ENCODE measurements around the gene TESMIN.

TESMIN gene

GRCh38 chr11:68759991-68760390 is 8.7 kb upstream of the TESMIN start:
- no peak for DNase-seq

GRCh38 chr11:68757711-68758110 is 6.4 kb upstream of the TESMIN start:
- no peak for DNase-seq

GRCh38 chr11:68756171-68756766 is 4.9 kb upstream of the TESMIN start:
- no peak for DNase-seq

- DNase-seq = no peak
Measured at GRCh38 chr11:68753300-68753699, 2.0 kb upstream of the TESMIN start.

GRCh38 chr11:68751004-68751325 is 355 bp downstream of the TESMIN start:
- no peak for DNase-seq

- DNase-seq = no peak
Measured at GRCh38 chr11:68750195-68751003, 921 bp downstream of the TESMIN start.

GRCh38 chr11:68749229-68750123 is 1.8 kb downstream of the TESMIN start:
- no peak for DNase-seq

- DNase-seq = no peak
Measured at GRCh38 chr11:68748061-68748460, 3.3 kb downstream of the TESMIN start.

- no peak for DNase-seq
Measured at GRCh38 chr11:68743539-68743938, 7.8 kb downstream of the TESMIN start.

GRCh38 chr11:68741463-68741862 is 9.9 kb downstream of the TESMIN start:
- DNase-seq = no peak

- DNase-seq = peak; percentile 64
Measured at GRCh38 chr11:68735646-68736045, 15.7 kb downstream of the TESMIN start.

GRCh38 chr11:68735125-68735524 is 16.2 kb downstream of the TESMIN start:
- peak; percentile 17 for DNase-seq

GRCh38 chr11:68734111-68734510 is 17.2 kb downstream of the TESMIN start:
- DNase-seq = peak; percentile 76

GRCh38 chr11:68727783-68728182 is 23.5 kb downstream of the TESMIN start:
- DNase-seq = no peak

GRCh38 chr11:68724293-68724692 is 27.0 kb downstream of the TESMIN start:
- DNase-seq = peak; percentile 52

GRCh38 chr11:68722143-68722542 is 29.2 kb downstream of the TESMIN start:
- no peak for DNase-seq

GRCh38 chr11:68721075-68721474 is 30.2 kb downstream of the TESMIN start:
- DNase-seq = no peak

GRCh38 chr11:68715456-68716122 is 35.7 kb downstream of the TESMIN start:
- no peak for DNase-seq

- no peak for DNase-seq
Measured at GRCh38 chr11:68714060-68714856, 37.1 kb downstream of the TESMIN start.

GRCh38 chr11:68711114-68711513 is 40.2 kb downstream of the TESMIN start:
- DNase-seq = no peak

- DNase-seq = no peak
Measured at GRCh38 chr11:68710409-68710808, 40.9 kb downstream of the TESMIN start.

GRCh38 chr11:68709062-68709461 is 42.3 kb downstream of the TESMIN start:
- peak; percentile 27 for DNase-seq

All from inflammatory macrophage treated with lipopolysaccharide for 4 hours (primary cell).